SK-N-SH (cell line): ENCODE measurements around the gene NTM.

Experiments
- CTCF ChIP-seq: fragments of 200-600 bp; sonication (generic); IDR thresholded peaks from 2 replicates; pipeline ENCODE4 v1.6.1; 2017; ENCODE audit warnings: antibody characterized with exemption, mild to moderate bottlenecking, moderate library complexity
- FOXM1 ChIP-seq: IDR thresholded peaks from 2 replicates; pipeline ENCODE4 v1.4.0; 2012; ENCODE audit warnings: low read depth, mild to moderate bottlenecking
- JUND ChIP-seq: IDR thresholded peaks from 2 replicates; pipeline ENCODE4 v1.4.0; 2012
- MAX ChIP-seq: IDR thresholded peaks from 2 replicates; pipeline ENCODE4 v1.4.0; 2012; ENCODE audit warnings: low read depth
- MXI1 ChIP-seq: IDR thresholded peaks from 2 replicates; pipeline ENCODE4 v1.6.1; 2012; ENCODE audit warnings: mild to moderate bottlenecking, low read depth, low read length, improper control_type of control experiment
- NRF1 ChIP-seq: IDR thresholded peaks from 2 replicates; pipeline ENCODE4 v1.6.1; 2012; ENCODE audit warnings: low read depth, mild to moderate bottlenecking, low read length
- POLR2AphosphoS5 ChIP-seq: IDR thresholded peaks from 2 replicates; pipeline ENCODE4 v1.6.1; 2012; ENCODE audit warnings: low read depth, low read length
- RCOR1 ChIP-seq: fragments of 150-350 bp; IDR thresholded peaks from 2 replicates; pipeline ENCODE4 v1.6.1; 2017; ENCODE audit warnings: antibody characterized with exemption, low read length
- SIN3A ChIP-seq: IDR thresholded peaks from 2 replicates; pipeline ENCODE4 v1.6.1; 2012; ENCODE audit warnings: low read depth, mild to moderate bottlenecking, low read length, moderate library complexity, borderline replicate concordance
- SMC3 ChIP-seq: IDR thresholded peaks from 2 replicates; pipeline ENCODE4 v1.6.1; 2012; ENCODE audit warnings: low read depth, low read length, improper control_type of control experiment
- TAF1 ChIP-seq: IDR thresholded peaks from 2 replicates; pipeline ENCODE4 v1.6.1; 2012; ENCODE audit warnings: low read depth, mild to moderate bottlenecking, low read length, moderate library complexity, borderline replicate concordance
- TF ChIP-seq, protein P1 (sequence below): fragments of 150-350 bp; IDR thresholded peaks from 2 replicates; pipeline ENCODE4 v1.6.1; 2017; ENCODE audit warnings: antibody characterized with exemption, low read length, low read depth, borderline replicate concordance

DNA sequence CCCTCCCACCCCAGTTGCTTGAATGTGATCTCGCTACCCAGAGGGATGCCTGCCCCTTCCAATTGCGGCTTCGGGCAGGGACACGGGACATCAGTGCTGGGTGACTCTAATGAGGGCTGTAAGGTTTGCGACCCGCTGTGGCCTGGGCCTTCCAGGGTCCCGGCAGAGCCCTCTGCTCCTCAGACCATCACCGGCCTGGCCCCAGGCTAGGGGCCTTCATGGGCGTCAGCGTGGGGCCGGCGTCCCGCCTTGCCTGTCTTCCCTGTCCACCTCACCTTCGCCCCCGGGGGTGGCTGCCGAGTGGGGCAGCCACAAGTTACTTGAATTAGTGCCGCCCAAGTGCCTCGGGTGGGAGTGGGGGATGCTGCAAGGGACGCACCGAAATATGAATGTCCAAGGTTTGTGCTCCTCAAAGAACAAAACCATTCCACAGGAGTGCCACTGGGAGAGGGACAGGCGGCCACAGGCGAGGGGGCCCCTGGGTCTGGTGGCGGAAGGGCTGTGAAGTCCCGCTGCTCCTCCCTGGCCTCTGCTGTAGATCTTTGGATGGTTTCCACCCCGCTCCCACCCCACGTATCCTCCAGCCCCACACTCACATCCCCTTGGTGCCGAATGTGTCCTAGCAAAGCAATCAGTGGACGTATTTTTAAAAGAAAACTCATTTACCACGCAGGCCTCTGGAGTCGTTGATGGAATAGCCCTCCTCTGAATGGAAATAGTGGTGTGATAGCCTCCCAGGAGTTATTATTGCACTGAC lies 317.1 kb downstream of the NTM start:
- TF ChIP-seq CTCF, result no peak
- no peak for TF ChIP-seq POLR2AphosphoS5
- no peak for TF ChIP-seq SIN3A
- TF ChIP-seq NRF1, result no peak
- TF ChIP-seq MAX, result no peak
- TF ChIP-seq TAF1, result no peak
- TF ChIP-seq MXI1, result no peak
- TF ChIP-seq JUND, result no peak
- TF ChIP-seq SMC3, result no peak
- no peak for TF ChIP-seq RCOR1
- no peak for TF ChIP-seq FOXM1
- TF ChIP-seq, protein P1, sequence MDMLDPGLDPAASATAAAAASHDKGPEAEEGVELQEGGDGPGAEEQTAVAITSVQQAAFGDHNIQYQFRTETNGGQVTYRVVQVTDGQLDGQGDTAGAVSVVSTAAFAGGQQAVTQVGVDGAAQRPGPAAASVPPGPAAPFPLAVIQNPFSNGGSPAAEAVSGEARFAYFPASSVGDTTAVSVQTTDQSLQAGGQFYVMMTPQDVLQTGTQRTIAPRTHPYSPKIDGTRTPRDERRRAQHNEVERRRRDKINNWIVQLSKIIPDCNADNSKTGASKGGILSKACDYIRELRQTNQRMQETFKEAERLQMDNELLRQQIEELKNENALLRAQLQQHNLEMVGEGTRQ, result no peak
